B cell (primary cell): ENCODE measurements around the gene EEFSEC. TPM values are rescaled to one million over a fixed set of nuclear protein-coding genes. Genes with fewer than 3 reads are reported as not detected.
A peak's percentile ranks its signal among the peaks of the same experiment; 100 is the strongest.

Source experiments
- ATAC-seq: fragments of 200-7000 bp; cut with Tn5 transposase; one replicate; pipeline ENCODE4 v1.10.0; 2021; ENCODE audit warnings: low read depth, mild to moderate bottlenecking, moderate number of reproducible peaks, moderate library complexity
- CTCF ChIA-PET: fragments of 350-600 bp; sonication (Branson Sonifier 250); formaldehyde crosslinking; loops from one replicate; lab custom pipeline; 2021; ENCODE audit warnings: antibody characterized with exemption, inconsistent platforms; lab: Charles Lee
- POLR2A ChIA-PET: fragments of 350-600 bp; sonication (Branson Sonifier 250); formaldehyde crosslinking; loops from one replicate; lab custom pipeline; 2021; ENCODE audit warnings: antibody characterized with exemption; lab: Charles Lee
- DNase-seq: peaks from one replicate; pipeline ENCODE4 v3.0.0; 2013
- H2AFZ ChIP-seq: 2 replicates; pipeline ENCODE4 v1.6.1; 2012; ENCODE audit warnings: mild to moderate bottlenecking, low read depth, low read length; ENCODE audit not compliant: insufficient read depth, poor library complexity, severe bottlenecking
- H3K27ac ChIP-seq, 2 donors: 1 replicate in 1 of 2; 2 replicates in 1 of 2; pipeline ENCODE4 v1.5.1; 2012 to 2013; ENCODE audit warnings: low read length in 2 of 2, mild to moderate bottlenecking in 2 of 2, moderate library complexity in 1 of 2
- H3K27me3 ChIP-seq, 4 experiments: fragments of 200-600 bp in 1 of 4; sonication (generic) in 1 of 4; replicated peaks in 1 of 4; 1 replicate in 2 of 4; 2 replicates in 2 of 4; pipeline versions ENCODE4 v1.6.1 to v1.7.0; 2013 to 2016; ENCODE audit warnings: low read length in 3 of 4, mild to moderate bottlenecking in 2 of 4, mixed read lengths in 1 of 4, moderate library complexity in 1 of 4; ENCODE audit not compliant: insufficient read depth in 4 of 4, control insufficient read depth in 3 of 4; ENCODE audit errors: control extremely low read depth in 1 of 4
- H3K36me3 ChIP-seq, 2 experiments: replicated peaks in 1 of 2; 1 replicate in 1 of 2; 2 replicates in 1 of 2; pipeline versions ENCODE4 v1.6.1 to v1.7.1; 2013; ENCODE audit warnings: low read length in 1 of 2; ENCODE audit not compliant: insufficient read depth in 2 of 2, control insufficient read depth in 1 of 2; ENCODE audit errors: control extremely low read depth in 1 of 2, extremely low read depth in 1 of 2
- H3K4me1 ChIP-seq, 2 donors: fragments of 200-600 bp in 1 of 2; sonication (generic) in 1 of 2; 1 replicate in 1 of 2; 2 replicates in 1 of 2; pipeline versions ENCODE4 v1.5.1 to v1.6.1; 2013 to 2017; ENCODE audit warnings: low read length in 2 of 2; ENCODE audit not compliant: control insufficient read depth in 2 of 2, insufficient read depth in 2 of 2
- H3K4me2 ChIP-seq: replicated peaks from 2 replicates; pipeline ENCODE3; 2012; ENCODE audit warnings: mild to moderate bottlenecking, low read depth, low read length; ENCODE audit not compliant: poor library complexity, severe bottlenecking
- H3K4me3 ChIP-seq, 5 experiments: fragments of 200-600 bp in 1 of 5; sonication (generic) in 1 of 5; 1 replicate in 3 of 5; 2 replicates in 2 of 5; pipeline versions ENCODE4 v1.5.1 to v1.7.0; 2011 to 2016; ENCODE audit warnings: low read length in 4 of 5, mild to moderate bottlenecking in 4 of 5, low read depth in 2 of 5, control low read depth in 1 of 5, moderate library complexity in 1 of 5; ENCODE audit not compliant: insufficient read depth in 1 of 5; ENCODE audit errors: control extremely low read depth in 1 of 5, extremely low read depth in 1 of 5
- H3K79me2 ChIP-seq: fragments of 200-600 bp; sonication (generic); one replicate; pipeline ENCODE4 v1.6.0; 2016; ENCODE audit warnings: low read length; ENCODE audit not compliant: control insufficient read depth, insufficient read depth
- H3K9ac ChIP-seq: fragments of 200-600 bp; sonication (generic); 2 replicates; pipeline ENCODE4 v1.6.1; 2017; ENCODE audit warnings: mild to moderate bottlenecking, low read length, moderate library complexity
- H3K9me3 ChIP-seq, 3 donors: one replicate each; pipeline versions ENCODE4 v1.6.1 to v1.7.1; 2013; ENCODE audit warnings: low read length in 2 of 3; ENCODE audit not compliant: control insufficient read depth in 2 of 3, insufficient read depth in 1 of 3; ENCODE audit errors: control extremely low read depth in 1 of 3
- H4K20me1 ChIP-seq: 2 replicates; pipeline ENCODE4 v1.6.0; 2012; ENCODE audit warnings: mild to moderate bottlenecking, low read length; ENCODE audit not compliant: insufficient read depth, control insufficient read depth, poor library complexity, severe bottlenecking
- H3K27ac Mint-ChIP-seq: one replicate; pipeline ENCODE4 v1.8.0; 2021; ENCODE audit warnings: mixed read lengths
- H3K27me3 Mint-ChIP-seq: one replicate; pipeline ENCODE4 v1.8.0; 2021; ENCODE audit warnings: mixed read lengths
- H3K4me1 Mint-ChIP-seq: one replicate; pipeline ENCODE4 v1.8.0; 2021; ENCODE audit warnings: mixed read lengths
- H3K4me3 Mint-ChIP-seq: one replicate; pipeline ENCODE4 v1.8.0; 2021; ENCODE audit warnings: mixed read lengths
- H3K9me3 Mint-ChIP-seq: one replicate; pipeline ENCODE4 v1.8.0; 2022; ENCODE audit warnings: mixed read lengths; ENCODE audit not compliant: insufficient read depth
- EZH2 ChIP-seq: IDR thresholded peaks from 2 replicates; pipeline ENCODE4 v1.6.1; 2012; ENCODE audit warnings: borderline replicate concordance, low read depth, mild to moderate bottlenecking, moderate library complexity, low read length; ENCODE audit not compliant: insufficient read depth, poor library complexity, severe bottlenecking
- WGBS: methylation state at CpG from one replicate; pipeline ENCODE4 v1.1.5; 2013; ENCODE audit warnings: missing lambda C conversion rate; ENCODE audit not compliant: insufficient coverage; 5-methylcytosine and 5-hydroxymethylcytosine counted together
- intact Hi-C: fragments of 100-400 bp; cut with micrococcal nuclease; formaldehyde crosslinking; loops from one replicate; pipeline ENCODE4 v1.10.0; 2022
- polyA plus RNA-seq: library from polyadenylated mRNA; depleted of rRNA; stranded (reverse); fragments of >200 nt; gene quantifications from 2 replicates; pipeline ENCODE4 v1.2.3, GENCODE V29; 2012
- total RNA-seq, 2 donors: library from RNA; stranded (reverse); fragments of 120-200 nt in 1 of 2; gene quantifications; 1 replicate in 1 of 2; 2 replicates in 1 of 2; pipeline versions ENCODE4 v1.2.3 to v1.2.4, GENCODE V29; 2013 to 2022
- TF ChIP-seq, protein P1 (sequence below): fragments of 200-600 bp; IDR thresholded peaks from one replicate; pipeline ENCODE4 v1.8.0; 2022; ENCODE audit warnings: antibody characterized with exemption, mild to moderate bottlenecking

Gene EEFSEC
- total and polyA plus RNA-seq, 2 donors (not counting 1 experiment from before 2014, with no cell fraction given): 17.9 to 18.4 TPM

DNA sequence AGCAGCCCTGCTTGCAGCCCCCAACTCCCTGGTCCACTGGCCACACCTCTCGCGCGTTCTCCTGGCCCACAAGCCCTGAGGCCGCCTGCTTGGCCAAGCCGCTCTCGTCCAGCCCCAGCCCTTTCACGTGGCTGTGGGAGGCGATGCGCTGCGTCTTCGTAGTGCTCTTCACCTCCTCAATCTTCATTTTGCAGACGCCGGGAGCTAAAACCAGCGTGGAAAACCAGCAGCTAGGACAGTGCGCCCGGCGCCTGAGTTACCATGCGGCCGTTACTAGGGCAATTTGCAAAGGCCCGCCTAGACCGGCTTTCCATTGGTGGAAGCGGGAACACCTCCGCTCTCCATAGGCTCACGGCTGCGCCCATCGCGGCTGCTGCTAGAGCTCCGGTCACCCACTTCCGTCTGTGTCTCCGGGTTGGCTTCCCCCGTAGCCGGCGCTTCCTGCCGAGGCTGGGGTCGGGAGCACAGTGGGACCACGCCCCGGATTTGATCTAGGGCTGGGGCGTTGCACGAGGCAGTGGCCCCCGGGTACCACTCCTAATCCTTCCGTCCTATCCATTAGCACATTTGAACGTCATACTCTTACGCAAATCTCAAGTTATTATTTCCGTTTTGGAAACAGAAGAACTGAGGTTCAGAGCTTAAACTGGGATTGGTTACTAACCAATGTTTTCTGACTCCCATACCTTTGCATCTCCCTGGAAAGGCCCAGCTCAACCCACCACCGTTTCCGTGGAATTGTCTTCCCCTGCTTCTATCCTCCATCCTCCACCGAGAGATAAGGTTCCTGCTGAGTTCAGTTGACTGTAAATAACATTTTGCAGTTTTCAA lies 29.5 kb upstream of the EEFSEC start, which contains the start of gene RUVBL1:
TSS of gene RUVBL1 (minus strand) at position 275 of the 831 bp plus-strand sequence. CDS start at position 187, 88 bp downstream.
- TF ChIP-seq EZH2: no peak
- TF ChIP-seq, protein P1, sequence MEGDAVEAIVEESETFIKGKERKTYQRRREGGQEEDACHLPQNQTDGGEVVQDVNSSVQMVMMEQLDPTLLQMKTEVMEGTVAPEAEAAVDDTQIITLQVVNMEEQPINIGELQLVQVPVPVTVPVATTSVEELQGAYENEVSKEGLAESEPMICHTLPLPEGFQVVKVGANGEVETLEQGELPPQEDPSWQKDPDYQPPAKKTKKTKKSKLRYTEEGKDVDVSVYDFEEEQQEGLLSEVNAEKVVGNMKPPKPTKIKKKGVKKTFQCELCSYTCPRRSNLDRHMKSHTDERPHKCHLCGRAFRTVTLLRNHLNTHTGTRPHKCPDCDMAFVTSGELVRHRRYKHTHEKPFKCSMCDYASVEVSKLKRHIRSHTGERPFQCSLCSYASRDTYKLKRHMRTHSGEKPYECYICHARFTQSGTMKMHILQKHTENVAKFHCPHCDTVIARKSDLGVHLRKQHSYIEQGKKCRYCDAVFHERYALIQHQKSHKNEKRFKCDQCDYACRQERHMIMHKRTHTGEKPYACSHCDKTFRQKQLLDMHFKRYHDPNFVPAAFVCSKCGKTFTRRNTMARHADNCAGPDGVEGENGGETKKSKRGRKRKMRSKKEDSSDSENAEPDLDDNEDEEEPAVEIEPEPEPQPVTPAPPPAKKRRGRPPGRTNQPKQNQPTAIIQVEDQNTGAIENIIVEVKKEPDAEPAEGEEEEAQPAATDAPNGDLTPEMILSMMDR: no peak
- H3K36me3 ChIP-seq: peaks cover 0 to 1% of the 10 kb centered on the region in 2 experiments
- DNase-seq (peak; percentile 97), ATAC-seq (peak; percentile 97)
- H3K27ac Mint-ChIP-seq: peak within 1 kb of the TSS; percentile 86
- H3K4me1 ChIP-seq: peaks cover 15 to 20% of the 10 kb centered on the region in 2 donors
- peaks cover 3% of the 10 kb centered on the region for H3K79me2 ChIP-seq
- H3K9me3 Mint-ChIP-seq: peaks cover 4% of the 10 kb centered on the region
- POLR2A ChIA-PET: interaction anchor here (0.8 to 2.2 kb wide), 6 partner anchors 24 to 526 kb away, joined by 3 to 28 read pairs (median 3); partner anchors contain the start of genes EEFSEC and MCM2
- no peaks in the 10 kb centered on the region for H4K20me1 ChIP-seq
- under 1% methylated on average over 41 of the region's 47 CpGs for WGBS
- H3K4me3 Mint-ChIP-seq: peak within 1 kb of the TSS; percentile 98
- H3K27me3 ChIP-seq: no peaks in the 10 kb centered on the region
- H3K4me2 ChIP-seq: peak within 1 kb of the TSS; percentile 90
- no peaks in the 10 kb centered on the region for H3K9me3 ChIP-seq
- peak within 1 kb of the TSS; percentile 68 to 94 (median 85) for H3K4me3 ChIP-seq
- CTCF ChIA-PET: interaction anchor here (0.8 to 2.2 kb wide), 6 partner anchors 10 to 549 kb away, joined by 3 to 18 read pairs (median 3); partner anchors contain the start of gene EEFSEC
- H2AFZ ChIP-seq: peak within 1 kb of the TSS; percentile 80
- intact Hi-C loops: loop anchor here (1.0 to 10.0 kb wide), 3 partner anchors 48 to 529 kb away; partner anchors contain the start of genes MCM2, SEC61A1 and TPRA1
- H3K27ac ChIP-seq: peak within 1 kb of the TSS; percentile 79 to 84
- H3K4me1 Mint-ChIP-seq: peaks cover 22% of the 10 kb centered on the region
- peak within 1 kb of the TSS; percentile 83 for H3K9ac ChIP-seq
- H3K27me3 Mint-ChIP-seq: no peaks in the 10 kb centered on the region
